IMR-90 (cell line): ENCODE results near the gene ZNF423.

Experiments used
- POLR2A ChIP-seq: IDR thresholded peaks from 2 replicates; pipeline ENCODE4 v1.6.1; 2012; ENCODE audit warnings: mild to moderate bottlenecking, low read depth, low read length
- RCOR1 ChIP-seq: IDR thresholded peaks from 2 replicates; pipeline ENCODE4 v1.6.1; 2012; ENCODE audit warnings: mild to moderate bottlenecking, low read length, improper control_type of control experiment; ENCODE audit not compliant: insufficient replicate concordance
- TF ChIP-seq, protein P1 (sequence below): conservative IDR thresholded peaks from 2 replicates; pipeline ENCODE4 v1.5.1; 2012; ENCODE audit warnings: mild to moderate bottlenecking, low read depth, low read length, improper control_type of control experiment
- TF ChIP-seq, protein P2 (sequence below): fragments of 150-350 bp; IDR thresholded peaks from 2 replicates; pipeline ENCODE4 v1.6.1; 2016; ENCODE audit warnings: low read depth, mild to moderate bottlenecking, low read length, moderate library complexity, borderline replicate concordance

DNA sequence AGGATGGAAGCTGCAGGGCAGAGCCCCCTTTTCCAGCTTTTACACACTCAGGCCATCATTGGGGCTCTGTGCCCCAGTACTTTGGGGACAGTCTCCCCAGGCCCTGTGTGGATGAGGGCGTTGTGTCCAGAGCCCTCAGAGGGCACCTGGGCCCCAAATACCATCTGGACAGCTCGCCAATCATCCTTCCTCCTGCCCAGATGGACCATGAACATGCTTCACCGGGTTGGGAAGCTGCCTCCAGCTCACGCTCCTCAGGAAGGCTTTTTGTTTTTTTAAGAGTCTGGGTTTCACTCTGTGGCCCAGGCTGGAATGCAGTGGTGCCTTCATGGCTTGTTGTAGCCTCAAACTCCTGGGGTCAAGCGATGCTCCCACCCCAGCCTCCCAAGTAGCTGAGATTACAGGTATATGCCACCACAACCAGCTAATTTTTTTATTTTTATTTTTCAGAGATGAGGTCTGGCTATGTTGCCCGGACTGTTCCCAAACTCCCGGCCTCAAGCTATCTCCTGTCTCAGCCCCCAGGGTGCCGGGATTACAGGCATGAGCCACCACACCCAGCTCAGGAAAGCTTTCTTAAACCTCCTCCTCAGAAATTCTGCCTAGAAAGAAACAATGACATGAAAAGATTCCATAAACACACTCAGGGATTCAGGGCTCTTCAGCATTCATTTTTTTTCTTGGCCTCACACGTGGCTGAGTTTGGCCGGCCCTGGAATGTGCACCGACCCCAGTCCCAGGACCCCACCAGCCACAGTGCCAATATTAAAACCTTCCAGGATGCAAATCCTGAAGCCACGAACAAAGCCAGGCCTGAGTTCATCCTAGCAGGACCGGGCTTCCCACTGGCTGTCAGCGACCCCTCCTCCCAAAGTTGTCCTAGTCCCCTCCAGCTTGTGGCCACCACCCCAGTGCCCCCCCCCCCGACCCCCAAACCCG, 27.4 kb upstream of the ZNF423 start:
- TF ChIP-seq, protein P1, sequence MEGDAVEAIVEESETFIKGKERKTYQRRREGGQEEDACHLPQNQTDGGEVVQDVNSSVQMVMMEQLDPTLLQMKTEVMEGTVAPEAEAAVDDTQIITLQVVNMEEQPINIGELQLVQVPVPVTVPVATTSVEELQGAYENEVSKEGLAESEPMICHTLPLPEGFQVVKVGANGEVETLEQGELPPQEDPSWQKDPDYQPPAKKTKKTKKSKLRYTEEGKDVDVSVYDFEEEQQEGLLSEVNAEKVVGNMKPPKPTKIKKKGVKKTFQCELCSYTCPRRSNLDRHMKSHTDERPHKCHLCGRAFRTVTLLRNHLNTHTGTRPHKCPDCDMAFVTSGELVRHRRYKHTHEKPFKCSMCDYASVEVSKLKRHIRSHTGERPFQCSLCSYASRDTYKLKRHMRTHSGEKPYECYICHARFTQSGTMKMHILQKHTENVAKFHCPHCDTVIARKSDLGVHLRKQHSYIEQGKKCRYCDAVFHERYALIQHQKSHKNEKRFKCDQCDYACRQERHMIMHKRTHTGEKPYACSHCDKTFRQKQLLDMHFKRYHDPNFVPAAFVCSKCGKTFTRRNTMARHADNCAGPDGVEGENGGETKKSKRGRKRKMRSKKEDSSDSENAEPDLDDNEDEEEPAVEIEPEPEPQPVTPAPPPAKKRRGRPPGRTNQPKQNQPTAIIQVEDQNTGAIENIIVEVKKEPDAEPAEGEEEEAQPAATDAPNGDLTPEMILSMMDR, result no peak
- TF ChIP-seq, protein P2, sequence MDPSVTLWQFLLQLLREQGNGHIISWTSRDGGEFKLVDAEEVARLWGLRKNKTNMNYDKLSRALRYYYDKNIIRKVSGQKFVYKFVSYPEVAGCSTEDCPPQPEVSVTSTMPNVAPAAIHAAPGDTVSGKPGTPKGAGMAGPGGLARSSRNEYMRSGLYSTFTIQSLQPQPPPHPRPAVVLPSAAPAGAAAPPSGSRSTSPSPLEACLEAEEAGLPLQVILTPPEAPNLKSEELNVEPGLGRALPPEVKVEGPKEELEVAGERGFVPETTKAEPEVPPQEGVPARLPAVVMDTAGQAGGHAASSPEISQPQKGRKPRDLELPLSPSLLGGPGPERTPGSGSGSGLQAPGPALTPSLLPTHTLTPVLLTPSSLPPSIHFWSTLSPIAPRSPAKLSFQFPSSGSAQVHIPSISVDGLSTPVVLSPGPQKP, result no peak
- no peak for TF ChIP-seq POLR2A
- no peak for TF ChIP-seq RCOR1
